ENCODE measurements around the gene SCAMP1.

- TF ChIP-seq, protein P1, sequence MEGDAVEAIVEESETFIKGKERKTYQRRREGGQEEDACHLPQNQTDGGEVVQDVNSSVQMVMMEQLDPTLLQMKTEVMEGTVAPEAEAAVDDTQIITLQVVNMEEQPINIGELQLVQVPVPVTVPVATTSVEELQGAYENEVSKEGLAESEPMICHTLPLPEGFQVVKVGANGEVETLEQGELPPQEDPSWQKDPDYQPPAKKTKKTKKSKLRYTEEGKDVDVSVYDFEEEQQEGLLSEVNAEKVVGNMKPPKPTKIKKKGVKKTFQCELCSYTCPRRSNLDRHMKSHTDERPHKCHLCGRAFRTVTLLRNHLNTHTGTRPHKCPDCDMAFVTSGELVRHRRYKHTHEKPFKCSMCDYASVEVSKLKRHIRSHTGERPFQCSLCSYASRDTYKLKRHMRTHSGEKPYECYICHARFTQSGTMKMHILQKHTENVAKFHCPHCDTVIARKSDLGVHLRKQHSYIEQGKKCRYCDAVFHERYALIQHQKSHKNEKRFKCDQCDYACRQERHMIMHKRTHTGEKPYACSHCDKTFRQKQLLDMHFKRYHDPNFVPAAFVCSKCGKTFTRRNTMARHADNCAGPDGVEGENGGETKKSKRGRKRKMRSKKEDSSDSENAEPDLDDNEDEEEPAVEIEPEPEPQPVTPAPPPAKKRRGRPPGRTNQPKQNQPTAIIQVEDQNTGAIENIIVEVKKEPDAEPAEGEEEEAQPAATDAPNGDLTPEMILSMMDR (conservative IDR thresholded peaks at IDR 0.05; ENCODE audit: low read depth, low read length): no peak
- TF ChIP-seq EZH2 (IDR thresholded peaks at IDR 0.05; ENCODE audit: low read length, unreplicated experiment) (no peak), EZH2phosphoT487 (IDR thresholded peaks at IDR 0.05; ENCODE audit: borderline replicate concordance, low read length) (no peak)
Observed at GRCh38 chr5:78373231-78373630, 12.8 kb downstream of the SCAMP1 start.

All from PC-3 (cell line).